ENCODE data around the gene GALNT18. TPM values are rescaled to one million over a fixed set of nuclear protein-coding genes. Genes with fewer than 3 reads are reported as not detected.

Gene GALNT18
- total and polyA plus RNA-seq, 2 of the 4 experiments (the other 2 are of a cell fraction): 9.5 to 11.3 TPM

DNA sequence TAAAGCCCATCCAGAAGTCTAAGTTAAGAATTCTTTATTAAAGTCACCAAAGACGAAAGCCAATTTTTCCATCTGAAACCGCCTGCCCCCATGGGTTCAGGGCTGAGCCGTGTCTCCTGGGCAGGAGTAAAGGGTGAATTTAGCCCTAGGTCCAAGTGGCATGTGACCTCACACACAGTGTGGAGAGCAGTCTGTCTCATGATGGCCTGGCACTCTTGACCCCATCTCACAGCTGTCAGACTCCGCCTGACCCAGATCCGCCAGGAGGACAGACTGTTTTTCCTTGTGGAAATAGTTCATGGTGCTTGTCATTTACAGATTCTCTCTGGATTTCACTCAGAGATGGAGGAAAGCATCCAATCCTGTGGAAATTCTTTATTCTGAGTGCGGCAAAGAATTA, 109.7 kb downstream of the GALNT18 start:
- H3K14ac ChIP-seq (replicated peaks; ENCODE audit: low read depth, low read length): no peak overlapping the region
- H3K4me3 ChIP-seq (ENCODE audit: insufficient read depth, low read depth, low read length): no peak overlapping the region
- no peaks in the 10 kb centered on the region for H3K4me1 ChIP-seq (ENCODE audit: control insufficient read depth, insufficient read depth, low read length)
- dilution Hi-C loops (cut with HindIII; ENCODE audit: low sequenced_read_pairs, unreplicated experiment) (no loop called here), intact Hi-C loops (cut with micrococcal nuclease) (no loop called here), in situ Hi-C loops (cut with MboI; ENCODE audit: low sequenced_read_pairs) (no loop called here)
- no peak overlapping the region for H2AK5ac ChIP-seq (ENCODE audit: low read depth, low read length)
- no peaks in the 10 kb centered on the region for H4K20me1 ChIP-seq (ENCODE audit: insufficient read depth, low read length)
- BruUV-seq (replicated peaks): no TSS peak
- H3K4me2 ChIP-seq (ENCODE audit: low read depth, low read length): no peak overlapping the region
- H2BK120ac ChIP-seq (ENCODE audit: low read depth, low read length): no peak overlapping the region
- H2BK5ac ChIP-seq (ENCODE audit: low read depth, low read length, poor library complexity, severe bottlenecking): no peak overlapping the region
- H2AFZ ChIP-seq (replicated peaks; ENCODE audit: low read length, poor library complexity): peak overlapping the region; percentile 69
- no peak overlapping the region for H3K4ac ChIP-seq (ENCODE audit: low read depth, low read length)
- no peaks in the 10 kb centered on the region; the same call in 1 of the 2 replicates for H3K9me1 ChIP-seq (ENCODE audit: insufficient read depth, low read length)
- H3K27ac ChIP-seq (ENCODE audit: insufficient read depth, low read length): no peak overlapping the region
- no peaks in the 10 kb centered on the region for H3K9me3 ChIP-seq (ENCODE audit: control insufficient read depth, insufficient read depth, low read length)
- no peaks in the 10 kb centered on the region for H3K79me1 ChIP-seq (ENCODE audit: low read depth in 1 of 2, low read length in 2 of 2)
- no peak overlapping the region for H3K9ac ChIP-seq (ENCODE audit: low read depth, low read length)
- H3K56ac ChIP-seq (ENCODE audit: extremely low read depth, insufficient read depth, low read length): no peak overlapping the region
- H4K91ac ChIP-seq (ENCODE audit: insufficient read depth, low read depth, low read length): no peak overlapping the region
- no peak overlapping the region for H3K23ac ChIP-seq (ENCODE audit: low read depth, low read length)
- no peak for TF ChIP-seq MAZ (IDR thresholded peaks at IDR 0.05; ENCODE audit: borderline replicate concordance, low read depth, low read length)
- TF ChIP-seq BHLHE40 (IDR thresholded peaks at IDR 0.05; ENCODE audit: low read depth, low read length): no peak
- no peak for TF ChIP-seq FOS (IDR thresholded peaks at IDR 0.05; ENCODE audit: low read depth, low read length)
- no peak for TF ChIP-seq MAFK (IDR thresholded peaks at IDR 0.05; ENCODE audit: low read depth, low read length)
- TF ChIP-seq POLR2A (IDR thresholded peaks at IDR 0.05; ENCODE audit: low read depth, low read length): no peak
- TF ChIP-seq MXI1 (IDR thresholded peaks at IDR 0.05; ENCODE audit: borderline replicate concordance, low read depth, low read length): no peak
- no peak for TF ChIP-seq SMC3 (IDR thresholded peaks at IDR 0.05; ENCODE audit: low read depth, low read length)
- TF ChIP-seq RAD21 (IDR thresholded peaks at IDR 0.05; ENCODE audit: low read length): no peak
- TF ChIP-seq, protein P1, sequence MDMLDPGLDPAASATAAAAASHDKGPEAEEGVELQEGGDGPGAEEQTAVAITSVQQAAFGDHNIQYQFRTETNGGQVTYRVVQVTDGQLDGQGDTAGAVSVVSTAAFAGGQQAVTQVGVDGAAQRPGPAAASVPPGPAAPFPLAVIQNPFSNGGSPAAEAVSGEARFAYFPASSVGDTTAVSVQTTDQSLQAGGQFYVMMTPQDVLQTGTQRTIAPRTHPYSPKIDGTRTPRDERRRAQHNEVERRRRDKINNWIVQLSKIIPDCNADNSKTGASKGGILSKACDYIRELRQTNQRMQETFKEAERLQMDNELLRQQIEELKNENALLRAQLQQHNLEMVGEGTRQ (IDR thresholded peaks at IDR 0.05; ENCODE audit: low read depth, low read length): no peak
- no peak for TF ChIP-seq CEBPB (IDR thresholded peaks at IDR 0.05; ENCODE audit: low read depth, low read length)
- H4K5ac ChIP-seq (ENCODE audit: low read depth, low read length): no peak overlapping the region
- DNase-seq (no peak), ATAC-seq (ENCODE audit: low read depth) (no peak)
- 83% methylated on average over 2 of the region's 6 CpGs; no CpG with 5 or more reads in 1 of the 2 experiments for WGBS, 2 experiments (ENCODE audit: extremely low coverage in 2 of 2, insufficient read length in 1 of 2)
- H2BK20ac ChIP-seq (ENCODE audit: low read depth, low read length): no peak overlapping the region
- no peak overlapping the region for H4K8ac ChIP-seq (ENCODE audit: low read depth in 2 of 2, low read length in 2 of 2)
- H3K36me3 ChIP-seq (ENCODE audit: control insufficient read depth, insufficient read depth, low read length): no peaks in the 10 kb centered on the region
- peaks cover 2% of the 10 kb centered on the region for H3K27me3 ChIP-seq (ENCODE audit: control insufficient read depth, insufficient read depth, low read length)
- H2BK15ac ChIP-seq (ENCODE audit: low read depth, low read length): no peak overlapping the region
- no peak overlapping the region for H3K18ac ChIP-seq (ENCODE audit: low read depth, low read length)
- H2AK9ac ChIP-seq (replicated peaks; ENCODE audit: low read depth, low read length, poor library complexity): no peak overlapping the region
- ChIA-PET CTCF (no interaction called here), POLR2A (ENCODE audit: unreplicated experiment) (no interaction called here)

Measured in IMR-90 (cell line).